Activated effector memory CD4-positive, alpha-beta T cell treated with Interleukin-2 at 50 U/mL for 16 hours (primary cell): ENCODE results near the gene EIF2D.

Experiments
- DNase-seq: peaks from one replicate; pipeline ENCODE4 v3.0.0-alpha.2; 2020

EIF2D gene

GRCh38 chr1:206544562-206545257 lies 67.6 kb downstream of the EIF2D start:
- DNase-seq, result peak; percentile 70
